HG03520 (cell line): ENCODE data around the gene DPH7.
"Not testable (repeated sequence)": the region's sequence is repeated elsewhere in the genome, so short reads cannot be mapped to it uniquely, and the experiment has no call there.

Experiments used
- ATAC-seq: cut with Tn5 transposase; IDR thresholded peaks from one replicate; pipeline ENCODE4 v1.9.1; 2021; ENCODE audit warnings: mild to moderate bottlenecking, moderate library complexity; ENCODE audit not compliant: unreplicated experiment

DPH7 gene

GRCh38 chr9:137606734-137607138, 28.0 kb upstream of the DPH7 start:
- no peak for ATAC-seq

- no peak for ATAC-seq
Observed at GRCh38 chr9:137606005-137606621, 27.4 kb upstream of the DPH7 start.

GRCh38 chr9:137605121-137606004, 26.6 kb upstream of the DPH7 start, which contains the start of gene ARRDC1:
ARRDC1 (plus strand) TSS chr9:137605686; CDS start chr9:137605718, 32 bp downstream.
- ATAC-seq: peak; percentile 75

- no peak for ATAC-seq
Observed at GRCh38 chr9:137604345-137605086, 25.8 kb upstream of the DPH7 start.

- ATAC-seq: no peak
Observed at GRCh38 chr9:137603879-137604278, 25.2 kb upstream of the DPH7 start.

- ATAC-seq: no peak
Observed at GRCh38 chr9:137602661-137603060, 23.9 kb upstream of the DPH7 start.

- no peak for ATAC-seq
Observed at GRCh38 chr9:137598943-137599342, 20.2 kb upstream of the DPH7 start.

GRCh38 chr9:137596577-137596976, 17.9 kb upstream of the DPH7 start:
- ATAC-seq: not testable (repeated sequence)

GRCh38 chr9:137593176-137593575, 14.5 kb upstream of the DPH7 start:
- no peak for ATAC-seq

GRCh38 chr9:137592767-137593166, 14.0 kb upstream of the DPH7 start:
- no peak for ATAC-seq

GRCh38 chr9:137590469-137591383, 12.0 kb upstream of the DPH7 start, which contains the start of gene ZMYND19:
ZMYND19 (minus strand) TSS chr9:137590512; CDS start chr9:137590263, 249 bp downstream.
- peak; percentile 77 for ATAC-seq

- peak; percentile 15 for ATAC-seq
Observed at GRCh38 chr9:137590123-137590468, 11.4 kb upstream of the DPH7 start.

GRCh38 chr9:137589441-137590122, 10.9 kb upstream of the DPH7 start:
- peak; percentile 16 for ATAC-seq

GRCh38 chr9:137588891-137589290, 10.2 kb upstream of the DPH7 start:
- ATAC-seq: no peak

- ATAC-seq: no peak
Observed at GRCh38 chr9:137588311-137588710, 9.6 kb upstream of the DPH7 start.

GRCh38 chr9:137586854-137587253, 8.1 kb upstream of the DPH7 start:
- ATAC-seq: no peak

- ATAC-seq: no peak
Observed at GRCh38 chr9:137583957-137584356, 5.2 kb upstream of the DPH7 start.

- ATAC-seq: no peak
Observed at GRCh38 chr9:137583347-137583746, 4.6 kb upstream of the DPH7 start.

- ATAC-seq: no peak
Observed at GRCh38 chr9:137582286-137582860, 3.6 kb upstream of the DPH7 start.
